Suprapubic skin (tissue), 4 donors: ENCODE measurements around the gene PLD5.

Experiments
- CTCF ChIP-seq, 2 donors: fragments of 200-600 bp in 1 of 2; fragments of 450-650 bp in 1 of 2; sonication (generic) in 1 of 2; IDR thresholded peaks; one replicate each; pipeline ENCODE4 v1.5.1; 2016 to 2019; ENCODE audit warnings: antibody characterized with exemption in 2 of 2, mild to moderate bottlenecking in 1 of 2, moderate library complexity in 1 of 2
- EP300 ChIP-seq: sonication (generic); formaldehyde crosslinking; IDR thresholded peaks from one replicate; pipeline ENCODE4 v1.6.1; 2017; ENCODE audit warnings: antibody characterized with exemption
- POLR2A ChIP-seq, 2 donors: fragments of 450-650 bp; IDR thresholded peaks; one replicate each; pipeline ENCODE4 v1.6.1; 2017; ENCODE audit warnings: antibody characterized with exemption in 2 of 2, mild to moderate bottlenecking in 2 of 2, moderate library complexity in 2 of 2
- POLR2AphosphoS5 ChIP-seq, 3 donors: sonication (generic); formaldehyde crosslinking; IDR thresholded peaks; one replicate each; pipeline ENCODE4 v1.6.1; 2017; ENCODE audit warnings: antibody characterized with exemption in 3 of 3

DNA sequence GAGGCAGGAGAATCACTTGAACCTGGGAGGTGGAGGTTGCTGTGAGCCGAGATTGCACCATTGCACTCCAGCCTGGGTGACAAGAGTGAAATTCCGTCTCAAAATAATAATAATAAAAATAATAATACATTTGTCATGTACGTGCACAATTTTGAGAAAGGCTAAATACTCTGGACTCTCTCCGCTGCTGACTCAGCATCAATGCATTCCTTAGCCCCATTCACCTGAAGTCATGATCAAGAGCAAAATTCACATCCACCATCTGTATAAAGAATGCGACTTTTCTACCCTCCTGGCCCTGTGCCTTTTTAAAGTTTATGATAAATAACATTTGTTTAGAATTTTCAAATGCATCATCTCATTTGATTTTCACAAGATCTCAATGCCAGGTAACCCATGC lies 490.1 kb downstream of the PLD5 start:
- TF ChIP-seq CTCF (IDR thresholded peaks at IDR 0.05) (no peak), POLR2A (IDR thresholded peaks at IDR 0.05) (no peak), POLR2AphosphoS5 (IDR thresholded peaks at IDR 0.05) (no peak), EP300 (no peak)
